AG09319 (cell line): ENCODE results near the gene ABCB4.

ENCODE experiments used
- DNase-seq: peaks from one replicate; pipeline ENCODE4 v3.0.0-alpha.2; 2010; ENCODE audit warnings: low read depth; ENCODE audit errors: extremely low read depth
- TF ChIP-seq, protein P1 (sequence below): IDR thresholded peaks from 2 replicates; pipeline ENCODE4 v1.5.1; 2011; ENCODE audit warnings: low read depth, mild to moderate bottlenecking, inconsistent platforms, low read length, moderate library complexity

The ABCB4 gene

DNA sequence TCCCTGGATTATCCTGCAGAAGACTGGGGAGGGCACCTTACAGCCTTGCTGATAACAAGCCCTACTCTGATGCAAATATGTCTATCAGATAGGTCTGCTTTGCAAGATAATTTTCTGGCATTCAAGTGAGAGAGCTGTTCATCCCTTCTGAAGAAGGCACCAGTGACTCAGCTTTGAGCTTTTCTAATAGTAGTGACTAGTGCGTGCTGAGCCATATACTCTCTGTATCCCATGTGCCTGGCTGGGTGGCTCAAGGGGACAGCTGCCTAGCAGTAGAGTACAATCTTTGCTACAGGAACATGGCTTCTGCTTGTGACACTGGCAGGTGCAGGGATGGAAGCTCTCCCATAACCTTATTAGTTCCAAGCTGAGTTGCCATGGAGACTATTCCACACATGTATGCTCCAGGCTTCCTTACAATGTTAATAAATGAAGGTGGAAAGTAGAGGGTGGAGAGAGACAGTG, 35.0 kb upstream of the ABCB4 start:
- no peak for DNase-seq
- TF ChIP-seq, protein P1, sequence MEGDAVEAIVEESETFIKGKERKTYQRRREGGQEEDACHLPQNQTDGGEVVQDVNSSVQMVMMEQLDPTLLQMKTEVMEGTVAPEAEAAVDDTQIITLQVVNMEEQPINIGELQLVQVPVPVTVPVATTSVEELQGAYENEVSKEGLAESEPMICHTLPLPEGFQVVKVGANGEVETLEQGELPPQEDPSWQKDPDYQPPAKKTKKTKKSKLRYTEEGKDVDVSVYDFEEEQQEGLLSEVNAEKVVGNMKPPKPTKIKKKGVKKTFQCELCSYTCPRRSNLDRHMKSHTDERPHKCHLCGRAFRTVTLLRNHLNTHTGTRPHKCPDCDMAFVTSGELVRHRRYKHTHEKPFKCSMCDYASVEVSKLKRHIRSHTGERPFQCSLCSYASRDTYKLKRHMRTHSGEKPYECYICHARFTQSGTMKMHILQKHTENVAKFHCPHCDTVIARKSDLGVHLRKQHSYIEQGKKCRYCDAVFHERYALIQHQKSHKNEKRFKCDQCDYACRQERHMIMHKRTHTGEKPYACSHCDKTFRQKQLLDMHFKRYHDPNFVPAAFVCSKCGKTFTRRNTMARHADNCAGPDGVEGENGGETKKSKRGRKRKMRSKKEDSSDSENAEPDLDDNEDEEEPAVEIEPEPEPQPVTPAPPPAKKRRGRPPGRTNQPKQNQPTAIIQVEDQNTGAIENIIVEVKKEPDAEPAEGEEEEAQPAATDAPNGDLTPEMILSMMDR: no peak

DNA sequence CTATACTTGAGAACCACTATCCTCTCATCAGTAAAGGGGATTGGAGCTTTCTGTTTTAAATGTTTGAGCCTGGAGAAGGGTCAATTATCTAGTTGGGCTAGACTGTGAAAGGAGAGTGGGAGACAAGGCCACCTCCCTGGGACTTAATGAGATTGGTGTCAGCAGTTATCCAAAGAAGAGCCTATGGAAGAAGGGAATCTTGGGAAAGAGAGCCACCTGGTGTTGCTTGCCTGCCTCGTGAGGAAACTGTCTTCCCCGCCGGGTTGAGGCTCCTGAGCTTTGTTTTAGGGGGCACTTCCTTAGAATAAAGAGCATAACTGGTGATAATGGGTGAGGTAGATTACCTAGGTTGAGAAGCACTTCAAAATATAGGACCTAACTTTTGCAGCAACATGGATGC, 32.0 kb upstream of the ABCB4 start:
- DNase-seq: no peak
- TF ChIP-seq, protein P1: no peak

DNA sequence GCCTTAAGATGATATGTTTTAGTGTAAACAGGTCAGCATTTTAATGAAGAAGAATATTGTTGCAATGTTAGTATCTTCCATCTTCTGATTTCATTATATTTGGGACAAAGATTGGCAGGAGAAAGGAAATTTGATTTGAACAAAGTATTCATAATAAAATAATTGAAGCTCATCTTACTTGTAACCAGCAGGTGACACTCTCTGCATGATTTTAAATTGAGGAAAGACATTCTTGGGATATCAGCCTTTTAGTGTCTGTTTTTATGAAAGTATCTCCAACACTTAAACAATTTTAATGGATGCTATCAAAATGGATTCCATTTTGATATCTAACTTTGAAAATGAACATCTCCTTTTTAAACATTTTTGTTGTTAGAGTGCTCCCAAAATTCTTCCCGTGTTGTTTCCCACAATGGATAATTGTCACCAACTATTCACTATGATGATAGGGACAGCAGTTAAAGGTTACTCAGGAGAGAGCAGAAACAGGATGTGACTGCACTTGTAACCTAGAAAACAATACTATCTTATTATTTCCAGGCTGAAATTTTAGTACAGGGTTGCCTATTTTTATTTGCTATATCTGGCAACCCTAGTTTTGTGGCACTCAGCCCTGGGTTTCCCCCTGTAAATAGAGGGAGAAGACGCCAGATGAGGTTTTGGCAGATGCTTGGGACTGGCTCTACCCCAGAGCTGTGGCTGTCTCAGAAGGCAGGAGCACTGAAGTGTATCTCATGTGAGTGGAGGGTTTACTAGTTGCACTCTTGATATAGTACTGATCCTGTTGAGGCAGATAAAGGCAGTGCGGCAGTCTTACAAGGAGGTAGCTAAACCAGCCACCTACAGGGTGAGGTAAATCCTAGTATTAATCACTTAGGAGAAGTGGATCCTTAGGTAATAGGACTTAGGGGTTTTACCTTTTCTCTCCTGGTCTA, 31.0 kb upstream of the ABCB4 start:
- TF ChIP-seq, protein P1: peak; percentile 53
- DNase-seq: peak; percentile 7

DNA sequence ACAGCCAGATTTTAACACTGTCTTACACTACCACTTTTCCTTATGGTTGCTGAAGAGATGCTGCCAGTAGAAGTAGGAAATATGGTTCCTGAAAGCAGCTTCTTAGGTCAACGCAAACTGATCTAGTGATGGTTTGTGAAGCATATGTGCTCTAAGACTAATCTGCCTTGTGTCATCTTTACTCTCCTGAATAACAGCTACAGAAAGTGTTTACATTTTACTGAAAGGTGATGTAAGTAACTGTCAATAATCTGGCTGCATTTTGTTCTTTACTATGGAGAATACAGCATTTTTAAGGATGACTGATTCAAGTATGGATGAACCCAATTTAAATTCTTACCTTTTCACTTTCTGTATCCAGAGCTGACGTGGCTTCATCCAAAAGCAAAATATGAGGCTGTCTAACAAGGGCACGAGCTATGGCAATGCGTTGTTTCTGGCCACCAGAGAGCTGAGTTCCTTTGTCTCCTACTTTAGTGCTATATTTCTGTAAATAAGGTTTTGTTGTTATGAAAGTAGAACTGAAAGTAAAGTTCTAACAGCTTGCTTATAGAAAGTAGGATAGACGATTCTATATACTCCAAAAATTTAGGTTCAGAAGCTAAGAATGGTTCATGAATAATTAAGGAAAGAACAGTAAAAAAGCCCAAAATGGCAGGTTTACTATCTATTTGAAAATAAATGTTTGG, 30.2 kb upstream of the ABCB4 start:
- TF ChIP-seq, protein P1: no peak
- no peak for DNase-seq

DNA sequence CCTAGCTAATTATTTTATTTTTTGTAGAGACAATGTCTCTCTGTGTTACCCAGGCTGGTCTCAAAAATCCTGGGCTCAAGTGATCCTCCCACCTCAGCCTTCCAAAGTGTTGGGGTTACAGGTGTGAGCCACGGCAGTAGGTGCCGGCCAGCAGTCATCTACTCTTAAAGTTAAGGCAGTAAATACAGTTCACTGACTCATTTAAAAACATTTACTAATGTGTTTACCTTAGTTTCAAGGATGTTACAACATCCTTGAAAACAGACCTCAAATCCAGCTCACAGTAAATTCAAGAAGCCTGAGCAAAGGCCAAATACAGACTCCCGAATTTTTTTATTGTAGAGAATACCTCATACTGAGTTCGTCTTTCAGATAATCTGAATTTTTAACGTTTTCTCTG, 29.6 kb upstream of the ABCB4 start:
- TF ChIP-seq, protein P1: no peak
- DNase-seq: no peak

DNA sequence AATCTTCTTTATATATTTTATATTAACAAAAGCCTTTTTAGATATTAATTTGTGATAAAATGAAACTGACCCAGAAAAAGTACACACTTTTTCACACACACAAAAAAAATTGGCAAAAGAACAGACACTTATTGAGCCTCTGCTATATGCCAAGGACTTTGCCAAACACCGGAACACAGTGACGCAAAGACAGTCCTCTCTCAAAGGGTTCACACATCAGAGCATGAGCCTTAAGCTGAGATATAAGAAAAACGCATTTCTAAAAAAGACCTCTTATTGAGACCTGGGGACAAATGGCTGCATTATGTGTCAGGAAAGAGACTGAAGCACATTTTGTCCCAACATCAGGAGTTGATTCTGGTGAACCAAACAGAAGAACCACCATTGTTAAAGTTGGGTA, 24.0 kb upstream of the ABCB4 start:
- TF ChIP-seq, protein P1: no peak

DNA sequence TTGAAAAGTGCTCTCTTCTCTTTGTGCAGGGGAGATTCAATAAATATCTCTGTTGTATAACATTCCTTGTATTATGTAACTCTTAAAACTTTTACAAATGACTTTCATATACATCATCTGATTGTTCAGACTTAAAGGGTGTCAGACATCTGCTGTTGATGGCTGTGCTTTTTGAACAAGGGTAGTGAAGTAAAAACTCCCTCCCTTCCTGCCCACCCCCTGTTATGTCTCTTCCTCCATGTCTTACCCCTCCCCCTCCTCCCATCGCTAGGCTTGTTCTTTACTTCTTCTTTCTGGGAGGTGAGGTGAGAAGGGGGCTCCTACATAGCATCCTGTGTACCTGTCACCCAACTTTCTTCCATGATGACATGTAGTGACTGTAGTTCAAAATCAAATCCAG, 23.4 kb upstream of the ABCB4 start:
- TF ChIP-seq, protein P1: no peak

More for the DNA sequence above, 24.0 kb upstream of the ABCB4 start:
- DNase-seq: no peak

More for the DNA sequence above, 23.4 kb upstream of the ABCB4 start:
- no peak for DNase-seq
